Measurements from ENCODE around the gene COPS2.

DNA sequence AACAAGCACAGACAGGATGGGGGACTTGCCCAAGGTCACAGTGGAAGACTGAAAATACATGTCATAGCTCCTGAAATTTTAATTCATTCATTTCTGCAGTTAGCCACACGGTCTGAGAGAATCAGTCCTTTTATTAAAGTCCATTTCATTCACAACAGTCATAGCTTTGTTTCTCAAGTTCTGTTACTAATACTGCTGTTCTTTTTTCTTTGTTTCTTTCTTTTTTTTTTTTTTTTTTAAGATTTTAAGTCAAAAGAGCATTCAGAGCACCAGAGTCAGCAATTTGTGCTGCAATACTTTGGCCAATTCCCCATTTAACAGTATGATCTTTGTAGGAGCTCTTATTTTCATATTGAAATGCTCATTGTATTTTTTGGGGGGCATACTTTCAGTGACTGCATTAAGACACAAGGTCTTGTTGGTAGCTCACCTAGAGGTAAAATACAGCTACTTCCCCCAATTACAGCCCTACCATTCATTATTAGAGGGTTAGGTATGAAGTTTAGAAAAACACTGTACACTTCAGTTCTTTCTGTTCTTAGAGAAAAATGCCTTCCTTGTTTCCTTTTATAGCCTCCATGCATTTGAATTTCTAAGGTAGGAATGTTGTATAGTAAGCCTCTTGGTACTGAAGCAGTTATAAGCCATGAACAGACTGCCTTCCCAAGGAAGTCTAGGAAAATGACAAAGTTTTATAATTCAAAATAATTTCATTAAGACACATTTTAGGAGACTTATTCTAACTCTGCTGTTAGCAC, 24.2 kb upstream of the COPS2 start:
- TF ChIP-seq POLR2A (IDR thresholded peaks at IDR 0.05) (no peak), POLR2AphosphoS5 (IDR thresholded peaks at IDR 0.05) (no peak)
- TF ChIP-seq, protein P1, sequence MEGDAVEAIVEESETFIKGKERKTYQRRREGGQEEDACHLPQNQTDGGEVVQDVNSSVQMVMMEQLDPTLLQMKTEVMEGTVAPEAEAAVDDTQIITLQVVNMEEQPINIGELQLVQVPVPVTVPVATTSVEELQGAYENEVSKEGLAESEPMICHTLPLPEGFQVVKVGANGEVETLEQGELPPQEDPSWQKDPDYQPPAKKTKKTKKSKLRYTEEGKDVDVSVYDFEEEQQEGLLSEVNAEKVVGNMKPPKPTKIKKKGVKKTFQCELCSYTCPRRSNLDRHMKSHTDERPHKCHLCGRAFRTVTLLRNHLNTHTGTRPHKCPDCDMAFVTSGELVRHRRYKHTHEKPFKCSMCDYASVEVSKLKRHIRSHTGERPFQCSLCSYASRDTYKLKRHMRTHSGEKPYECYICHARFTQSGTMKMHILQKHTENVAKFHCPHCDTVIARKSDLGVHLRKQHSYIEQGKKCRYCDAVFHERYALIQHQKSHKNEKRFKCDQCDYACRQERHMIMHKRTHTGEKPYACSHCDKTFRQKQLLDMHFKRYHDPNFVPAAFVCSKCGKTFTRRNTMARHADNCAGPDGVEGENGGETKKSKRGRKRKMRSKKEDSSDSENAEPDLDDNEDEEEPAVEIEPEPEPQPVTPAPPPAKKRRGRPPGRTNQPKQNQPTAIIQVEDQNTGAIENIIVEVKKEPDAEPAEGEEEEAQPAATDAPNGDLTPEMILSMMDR (IDR thresholded peaks at IDR 0.05) = no peak
